Fibroblast of villous mesenchyme (primary cell): Measurements from ENCODE around the gene SRL. TPM values are rescaled to one million over a fixed set of nuclear protein-coding genes. Genes with fewer than 3 reads are reported as not detected.
A peak's percentile ranks its signal among the peaks of the same experiment; 100 is the strongest.

Experiments used
- DNase-seq: peaks from one replicate; pipeline ENCODE4 v3.0.0-alpha.2; 2010; ENCODE audit warnings: low read depth
- H3K4me3 ChIP-seq: 2 replicates; pipeline ENCODE4 v1.5.1; 2011; ENCODE audit warnings: low read depth, mild to moderate bottlenecking, low read length
- total RNA-seq: library from RNA; depleted of rRNA; stranded (reverse); fragments of >200 nt; gene quantifications from 2 replicates; pipeline ENCODE4 v1.2.3, GENCODE V29; 2012
- TF ChIP-seq, protein P1 (sequence below): IDR thresholded peaks from 2 replicates; pipeline ENCODE4 v1.5.1; 2012; ENCODE audit warnings: low read depth, mild to moderate bottlenecking, low read length; ENCODE audit not compliant: insufficient read depth

The SRL gene
- total RNA-seq, 1 donor: 0.43 TPM

- no peak for DNase-seq
- TF ChIP-seq, protein P1, sequence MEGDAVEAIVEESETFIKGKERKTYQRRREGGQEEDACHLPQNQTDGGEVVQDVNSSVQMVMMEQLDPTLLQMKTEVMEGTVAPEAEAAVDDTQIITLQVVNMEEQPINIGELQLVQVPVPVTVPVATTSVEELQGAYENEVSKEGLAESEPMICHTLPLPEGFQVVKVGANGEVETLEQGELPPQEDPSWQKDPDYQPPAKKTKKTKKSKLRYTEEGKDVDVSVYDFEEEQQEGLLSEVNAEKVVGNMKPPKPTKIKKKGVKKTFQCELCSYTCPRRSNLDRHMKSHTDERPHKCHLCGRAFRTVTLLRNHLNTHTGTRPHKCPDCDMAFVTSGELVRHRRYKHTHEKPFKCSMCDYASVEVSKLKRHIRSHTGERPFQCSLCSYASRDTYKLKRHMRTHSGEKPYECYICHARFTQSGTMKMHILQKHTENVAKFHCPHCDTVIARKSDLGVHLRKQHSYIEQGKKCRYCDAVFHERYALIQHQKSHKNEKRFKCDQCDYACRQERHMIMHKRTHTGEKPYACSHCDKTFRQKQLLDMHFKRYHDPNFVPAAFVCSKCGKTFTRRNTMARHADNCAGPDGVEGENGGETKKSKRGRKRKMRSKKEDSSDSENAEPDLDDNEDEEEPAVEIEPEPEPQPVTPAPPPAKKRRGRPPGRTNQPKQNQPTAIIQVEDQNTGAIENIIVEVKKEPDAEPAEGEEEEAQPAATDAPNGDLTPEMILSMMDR: no peak
- no peak overlapping the region for H3K4me3 ChIP-seq
Measured at GRCh38 chr16:4270091-4270490, 28.2 kb upstream of the SRL start.

GRCh38 chr16:4266372-4266771 lies 24.5 kb upstream of the SRL start:
- peak; percentile 15 for DNase-seq
- no peak overlapping the region for H3K4me3 ChIP-seq
- TF ChIP-seq, protein P1: no peak

- TF ChIP-seq, protein P1: no peak
- no peak overlapping the region for H3K4me3 ChIP-seq
- DNase-seq: no peak
Measured at GRCh38 chr16:4265676-4266075, 23.8 kb upstream of the SRL start.

DNA sequence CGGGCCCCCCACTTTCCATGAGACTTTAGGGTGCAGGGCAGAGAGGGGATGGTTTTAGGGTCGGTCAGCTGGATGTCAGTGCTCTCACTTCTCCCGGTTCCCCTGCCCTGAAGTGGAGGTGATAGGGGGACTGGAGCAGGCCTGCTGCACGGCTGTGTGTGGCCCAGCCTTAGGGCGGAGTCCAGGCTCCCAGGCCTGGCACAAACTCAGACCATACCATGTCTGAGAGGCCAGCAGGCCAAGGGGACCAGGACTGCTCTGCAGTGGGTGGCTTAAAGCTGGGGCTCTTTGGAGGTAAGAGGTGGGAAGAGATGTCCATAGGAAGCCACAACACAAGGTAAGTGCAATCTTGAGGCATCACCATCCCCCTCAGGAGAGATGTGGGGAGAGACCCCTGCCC lies 22.7 kb upstream of the SRL start:
- TF ChIP-seq, protein P1: no peak
- H3K4me3 ChIP-seq: no peak overlapping the region
- DNase-seq: peak; percentile 17

DNA sequence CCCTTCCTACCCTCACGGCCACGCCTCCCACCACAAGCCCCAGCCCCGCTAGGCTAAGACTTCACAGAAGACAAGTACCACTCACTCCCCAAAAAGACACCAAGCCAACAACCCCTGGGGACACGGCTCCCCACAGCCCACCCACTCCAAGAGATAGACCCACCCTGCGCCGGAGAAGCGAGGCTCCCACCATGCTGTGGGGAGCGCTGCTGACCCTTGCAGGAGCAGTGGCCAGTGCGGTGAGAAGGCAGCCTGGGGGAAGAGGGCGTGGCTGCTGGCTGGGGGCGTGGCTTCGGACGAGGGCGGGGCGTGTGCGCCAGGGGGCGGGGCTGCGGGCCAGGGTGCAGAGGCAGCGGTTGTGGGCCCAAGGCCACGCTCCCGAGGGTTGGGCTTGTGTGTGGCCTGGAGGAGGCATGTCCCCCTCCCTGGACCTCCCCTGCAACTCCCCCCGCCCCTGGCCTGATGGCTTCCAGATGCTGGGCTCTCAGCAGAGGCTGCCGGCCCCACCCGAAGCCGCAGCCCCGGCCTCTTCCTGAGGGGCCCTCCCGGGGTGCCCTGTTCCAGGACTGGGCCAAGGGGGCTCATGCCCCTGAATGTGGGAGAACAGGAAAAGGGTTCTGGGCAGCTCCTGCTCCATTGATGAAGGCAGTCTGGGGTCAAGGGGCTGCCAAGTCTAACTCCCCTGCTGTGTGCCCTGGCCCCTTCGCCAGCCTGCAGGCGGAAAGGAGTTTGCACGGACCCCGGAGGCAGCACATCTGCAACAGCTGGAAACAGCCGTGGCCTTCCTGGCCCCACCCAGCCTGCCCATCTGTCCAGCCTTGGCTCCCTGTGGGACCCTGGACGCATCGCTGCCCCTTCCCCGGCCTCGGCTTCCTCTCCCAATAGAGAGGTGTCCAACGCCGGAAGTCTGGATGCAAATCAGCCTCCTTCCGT lies 21.9 kb upstream of the SRL start:
- DNase-seq: peak; percentile 99
- peak overlapping the region; percentile 55 for H3K4me3 ChIP-seq

DNA sequence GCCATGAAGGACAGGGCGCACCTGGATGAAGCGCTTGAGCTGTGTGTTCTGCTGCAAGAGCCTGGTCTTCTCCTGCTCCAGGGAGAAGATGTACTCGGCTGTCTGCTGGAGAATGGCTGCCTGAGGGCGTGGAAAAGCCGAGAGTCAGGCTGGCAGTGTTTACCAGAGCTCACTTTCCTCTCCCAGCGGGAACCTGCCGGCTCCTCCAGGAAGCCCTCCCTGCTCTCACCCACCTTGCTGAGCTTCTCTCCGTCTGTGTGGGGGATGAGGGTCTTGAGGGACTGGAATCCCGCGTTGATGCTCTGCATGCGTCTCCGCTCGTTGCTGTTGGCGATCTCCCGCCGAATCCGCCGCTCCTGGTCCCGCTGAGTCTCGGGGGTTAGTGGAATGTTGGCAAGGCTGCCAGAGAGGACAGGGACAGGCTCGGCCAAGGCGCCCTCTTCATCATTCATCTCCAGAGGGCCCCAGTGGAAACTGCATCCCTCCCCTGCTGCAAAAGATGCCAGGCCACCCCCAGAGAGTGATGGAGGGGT lies 20.5 kb upstream of the SRL start:
- H3K4me3 ChIP-seq: no peak overlapping the region
- TF ChIP-seq, protein P1: no peak
- no peak for DNase-seq

More for the DNA sequence above, 21.9 kb upstream of the SRL start:
- TF ChIP-seq, protein P1: peak; percentile 14
